Suprapubic skin (tissue), 3 donors: Measurements from ENCODE around the gene ATPAF2.

Experiments used
- POLR2AphosphoS5 ChIP-seq, 3 donors: sonication (generic); formaldehyde crosslinking; IDR thresholded peaks; one replicate each; pipeline ENCODE4 v1.6.1; 2017; ENCODE audit warnings: antibody characterized with exemption in 3 of 3
- TF ChIP-seq, protein P1 (sequence below), 2 donors: fragments of 200-600 bp in 1 of 2; fragments of 450-650 bp in 1 of 2; sonication (generic) in 1 of 2; IDR thresholded peaks; one replicate each; pipeline ENCODE4 v1.5.1; 2016 to 2019; ENCODE audit warnings: antibody characterized with exemption in 2 of 2, mild to moderate bottlenecking in 1 of 2, moderate library complexity in 1 of 2

DNA sequence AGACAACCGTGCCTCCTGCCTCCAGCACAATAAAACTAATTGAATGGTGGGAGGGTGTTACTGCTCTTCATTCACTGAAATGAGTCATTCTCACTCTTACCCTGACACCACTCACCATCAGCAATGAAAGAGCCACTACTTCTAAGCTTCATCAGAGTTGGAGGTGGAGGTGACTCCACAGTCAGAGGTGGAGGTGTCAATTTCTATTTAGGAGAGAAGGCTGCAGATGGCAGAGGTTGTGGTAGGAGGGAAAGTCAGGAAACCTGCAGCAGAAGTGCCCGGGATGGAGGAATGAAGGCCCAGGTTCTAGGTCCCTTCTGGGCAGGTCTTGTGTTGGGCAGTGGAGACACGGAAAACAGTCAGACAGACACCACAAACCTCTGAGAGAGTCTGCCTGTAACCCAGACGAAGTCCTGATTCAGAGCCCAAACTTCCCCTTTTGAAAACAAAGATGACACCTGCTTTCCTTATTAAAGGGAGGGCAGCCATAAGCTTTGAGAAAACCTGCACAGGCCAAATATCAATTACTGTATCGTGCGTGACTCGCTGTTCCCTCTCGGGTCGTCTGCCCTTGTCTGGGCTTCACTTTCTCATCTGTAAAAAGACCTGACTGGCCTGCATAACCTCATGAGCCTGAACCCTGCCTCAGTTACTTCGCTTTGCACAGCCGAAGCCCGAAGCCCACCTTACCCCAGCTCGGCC is 668 bp downstream of the ATPAF2 start:
- TF ChIP-seq, protein P1, sequence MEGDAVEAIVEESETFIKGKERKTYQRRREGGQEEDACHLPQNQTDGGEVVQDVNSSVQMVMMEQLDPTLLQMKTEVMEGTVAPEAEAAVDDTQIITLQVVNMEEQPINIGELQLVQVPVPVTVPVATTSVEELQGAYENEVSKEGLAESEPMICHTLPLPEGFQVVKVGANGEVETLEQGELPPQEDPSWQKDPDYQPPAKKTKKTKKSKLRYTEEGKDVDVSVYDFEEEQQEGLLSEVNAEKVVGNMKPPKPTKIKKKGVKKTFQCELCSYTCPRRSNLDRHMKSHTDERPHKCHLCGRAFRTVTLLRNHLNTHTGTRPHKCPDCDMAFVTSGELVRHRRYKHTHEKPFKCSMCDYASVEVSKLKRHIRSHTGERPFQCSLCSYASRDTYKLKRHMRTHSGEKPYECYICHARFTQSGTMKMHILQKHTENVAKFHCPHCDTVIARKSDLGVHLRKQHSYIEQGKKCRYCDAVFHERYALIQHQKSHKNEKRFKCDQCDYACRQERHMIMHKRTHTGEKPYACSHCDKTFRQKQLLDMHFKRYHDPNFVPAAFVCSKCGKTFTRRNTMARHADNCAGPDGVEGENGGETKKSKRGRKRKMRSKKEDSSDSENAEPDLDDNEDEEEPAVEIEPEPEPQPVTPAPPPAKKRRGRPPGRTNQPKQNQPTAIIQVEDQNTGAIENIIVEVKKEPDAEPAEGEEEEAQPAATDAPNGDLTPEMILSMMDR (IDR thresholded peaks at IDR 0.05), result no peak
- TF ChIP-seq POLR2AphosphoS5 (IDR thresholded peaks at IDR 0.05), result no peak
